Small intestine (tissue), 7 donors: ENCODE results near the gene FANCG. TPM values are rescaled to one million over a fixed set of nuclear protein-coding genes. Genes with fewer than 3 reads are reported as not detected.

Experiments used
- DNase-seq, 2 donors: peaks; one replicate each; pipeline versions ENCODE4 v3.0.0 to v3.0.0-alpha.2; 2013
- FAIRE-seq: peaks from 2 replicates; lab custom pipeline; 2012; peaks lifted over from hg19 to GRCh38; lab: Jason Lieb, UNC
- H3K27ac ChIP-seq, 3 donors: one replicate each; pipeline ENCODE4 v1.5.1; 2013; ENCODE audit warnings: low read length in 2 of 3, mild to moderate bottlenecking in 2 of 3, control low read depth in 1 of 3, inconsistent platforms in 1 of 3, low read depth in 1 of 3, moderate library complexity in 1 of 3
- H3K27me3 ChIP-seq, 3 donors: one replicate each; pipeline ENCODE4 v1.6.1; 2013; ENCODE audit warnings: low read length in 3 of 3, inconsistent platforms in 1 of 3; ENCODE audit not compliant: control insufficient read depth in 3 of 3, insufficient read depth in 3 of 3
- H3K36me3 ChIP-seq, 3 donors: one replicate each; pipeline ENCODE4 v1.6.1; 2013; ENCODE audit warnings: low read length in 3 of 3, inconsistent platforms in 1 of 3, low read depth in 1 of 3, mild to moderate bottlenecking in 1 of 3, moderate library complexity in 1 of 3; ENCODE audit not compliant: control insufficient read depth in 3 of 3, insufficient read depth in 2 of 3
- H3K4me1 ChIP-seq, 3 donors: one replicate each; pipeline ENCODE4 v1.6.1; 2013; ENCODE audit warnings: low read length in 2 of 3, inconsistent platforms in 1 of 3, low read depth in 1 of 3, mild to moderate bottlenecking in 1 of 3, moderate library complexity in 1 of 3; ENCODE audit not compliant: control insufficient read depth in 3 of 3, insufficient read depth in 2 of 3
- H3K4me3 ChIP-seq, 3 donors: one replicate each; pipeline ENCODE4 v1.5.1; 2013; ENCODE audit warnings: low read length in 3 of 3, control low read depth in 1 of 3, inconsistent platforms in 1 of 3, low read depth in 1 of 3, mild to moderate bottlenecking in 1 of 3, moderate library complexity in 1 of 3
- H3K9me3 ChIP-seq, 2 donors: one replicate each; pipeline ENCODE4 v1.6.1; 2013; ENCODE audit warnings: low read depth in 1 of 2, low read length in 1 of 2; ENCODE audit not compliant: control insufficient read depth in 2 of 2, insufficient read depth in 1 of 2
- WGBS, 3 donors: extraction: QIAGEN DNeasy Blood & Tissue Kit; methylation state at CpG; one replicate each; pipeline ENCODE4 v1.1.7; 2013; 5-methylcytosine and 5-hydroxymethylcytosine counted together
- polyA plus RNA-seq, 4 donors: library from polyadenylated mRNA; stranded (reverse) in 3 of 4; unstranded in 1 of 4; fragments of 200-250 nt in 3 of 4; fragments of 120-200 nt in 1 of 4; gene quantifications; one replicate each; pipeline versions ENCODE4 v1.2.1 to v1.2.3, GENCODE V29; 2013
- donor health status: healthy with polysubstance abuse.
- donor health status: control.
- donor health status: control.
- donor health status: Bipolar disorder and iron deficiency.
- donor health status: healthy.

Gene FANCG
- polyA plus RNA-seq, 4 donors: 10.0 to 22.9 (median 16.7) TPM

DNA sequence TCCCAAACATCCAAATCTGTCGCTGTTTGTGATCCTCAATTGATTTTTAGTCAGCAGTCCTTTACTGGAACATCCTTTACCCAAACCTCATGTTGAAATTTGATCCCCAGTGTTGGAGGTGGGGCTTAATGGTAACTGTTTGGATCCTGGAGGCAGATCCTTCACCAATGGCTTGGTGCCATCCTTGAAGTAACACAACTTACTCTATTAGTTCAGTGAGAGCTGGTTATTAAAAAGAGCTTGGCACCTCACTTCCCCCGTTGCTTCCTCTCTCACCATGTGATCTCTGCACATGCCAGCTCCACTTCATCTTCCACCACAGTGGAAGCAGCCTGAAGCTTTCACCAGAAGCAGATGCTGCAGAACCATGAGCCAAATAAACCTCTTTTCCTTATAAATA is 49.9 kb downstream of the FANCG start:
- Histone ChIP-seq H3K4me1 (no peaks in the 10 kb centered on the region), H3K9me3 (no peaks in the 10 kb centered on the region), H3K36me3 (no peaks in the 10 kb centered on the region), H3K27me3 (no peaks in the 10 kb centered on the region), H3K27ac (no peak overlapping the region), H3K4me3 (no peak overlapping the region)
- FAIRE-seq (no peak), DNase-seq (no peak)
- WGBS, 3 donors: 62 to 90% (median 80%) methylated on average over 2 of the region's 2 CpGs

DNA sequence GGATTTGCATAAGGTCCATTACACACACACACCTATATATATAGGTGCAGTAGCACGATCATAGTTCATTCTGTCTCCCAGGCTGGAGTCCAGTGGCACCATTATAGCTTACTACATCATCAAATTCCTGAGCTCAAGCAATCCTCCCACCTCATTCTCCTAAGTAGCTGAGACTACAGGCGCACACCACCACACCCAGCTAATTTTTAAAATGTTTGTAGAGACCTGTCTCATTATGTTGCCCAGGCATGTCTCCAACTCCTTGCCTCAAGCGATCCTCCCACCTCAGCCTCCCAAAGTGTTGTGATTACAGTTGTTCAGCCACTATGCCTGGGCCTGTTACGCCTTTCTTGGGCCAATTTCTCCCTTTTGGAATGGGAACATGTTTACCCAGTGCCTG is 50.5 kb downstream of the FANCG start:
- H3K27me3 ChIP-seq: no peaks in the 10 kb centered on the region
- DNase-seq (no peak), FAIRE-seq (no peak)
- H3K4me3 ChIP-seq: no peak overlapping the region
- H3K36me3 ChIP-seq: no peaks in the 10 kb centered on the region
- H3K9me3 ChIP-seq: no peaks in the 10 kb centered on the region
- WGBS, 3 donors: 71 to 90% (median 88%) methylated on average over 4 of the region's 4 CpGs
- no peaks in the 10 kb centered on the region for H3K4me1 ChIP-seq
- H3K27ac ChIP-seq: no peak overlapping the region

DNA sequence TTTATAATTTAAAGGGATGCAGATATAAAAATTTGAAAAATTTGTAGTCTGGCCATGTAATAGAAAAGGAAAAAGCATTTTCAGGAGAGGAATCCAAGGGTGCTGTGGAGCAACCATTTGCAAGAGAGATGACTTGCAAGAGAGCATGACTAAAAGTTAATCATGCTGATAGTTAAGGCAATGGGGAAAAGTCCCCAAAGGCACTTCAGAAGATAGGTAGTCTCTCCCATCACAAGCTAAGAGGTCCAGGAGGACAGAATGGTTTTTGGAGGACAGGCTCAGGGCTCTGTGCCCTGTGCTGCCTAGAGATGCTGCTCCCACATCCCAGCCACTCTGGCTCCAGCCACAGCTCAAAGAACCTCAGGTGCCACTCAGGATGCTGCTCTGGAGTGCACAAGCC is 51.4 kb downstream of the FANCG start:
- no peak for DNase-seq
- Histone ChIP-seq H3K9me3 (no peaks in the 10 kb centered on the region), H3K4me3 (no peak overlapping the region), H3K27me3 (no peaks in the 10 kb centered on the region), H3K4me1 (no peaks in the 10 kb centered on the region), H3K27ac (no peak overlapping the region), H3K36me3 (no peaks in the 10 kb centered on the region)
- no peak for FAIRE-seq

DNA sequence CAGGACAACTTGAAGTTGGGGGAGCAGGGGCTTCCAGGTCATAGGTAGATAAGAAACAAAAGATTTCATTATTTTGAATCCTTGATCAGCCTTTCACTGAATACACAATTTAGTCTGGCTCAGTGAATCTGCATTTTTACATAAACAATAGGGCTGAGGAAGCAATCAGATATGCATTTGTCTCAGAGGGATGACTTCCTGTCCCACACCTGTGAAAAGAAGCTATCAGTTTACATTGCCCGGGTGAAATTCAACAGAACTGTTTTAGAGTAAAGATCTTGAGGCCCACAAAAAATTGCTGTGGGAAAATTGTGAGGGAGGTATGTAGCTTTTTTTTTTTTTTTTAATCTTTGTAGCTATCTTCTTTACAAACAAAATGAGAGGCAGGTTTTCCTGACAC is 51.9 kb downstream of the FANCG start:
- Histone ChIP-seq H3K9me3 (no peaks in the 10 kb centered on the region), H3K27ac (no peak overlapping the region), H3K4me1 (no peaks in the 10 kb centered on the region), H3K36me3 (no peaks in the 10 kb centered on the region), H3K27me3 (no peaks in the 10 kb centered on the region), H3K4me3 (no peak overlapping the region)
- no peak for FAIRE-seq
- 25 to 50% (median 47%) methylated on average over 1 of the region's 1 CpG for WGBS, 3 donors
- DNase-seq: no peak

DNA sequence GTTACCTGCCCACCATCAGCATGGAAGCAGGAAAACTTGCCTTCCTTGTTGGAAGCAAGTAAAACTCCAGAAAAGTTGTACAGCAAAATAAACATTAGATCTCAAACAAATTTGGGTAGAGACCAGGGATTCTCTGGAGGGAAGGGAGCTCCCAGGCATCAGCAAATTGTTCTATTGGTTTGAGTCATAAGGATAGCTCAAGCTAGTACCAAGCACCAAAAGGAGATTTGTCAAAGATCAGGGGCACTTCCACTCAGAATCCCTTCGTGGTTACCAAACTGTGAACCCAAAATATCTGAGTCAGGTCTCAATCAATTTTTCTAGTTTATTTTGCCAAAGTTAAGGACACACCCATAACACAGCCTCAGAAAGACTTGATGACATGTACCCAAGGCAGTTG is 52.4 kb downstream of the FANCG start:
- no peak overlapping the region for H3K4me3 ChIP-seq
- no peak for FAIRE-seq
- WGBS, 3 donors: 69 to 83% (median 74%) methylated on average over 1 of the region's 1 CpG
- no peaks in the 10 kb centered on the region for H3K4me1 ChIP-seq
- no peaks in the 10 kb centered on the region for H3K36me3 ChIP-seq
- no peaks in the 10 kb centered on the region for H3K9me3 ChIP-seq
- H3K27me3 ChIP-seq: no peaks in the 10 kb centered on the region
- DNase-seq: no peak
- no peak overlapping the region for H3K27ac ChIP-seq

DNA sequence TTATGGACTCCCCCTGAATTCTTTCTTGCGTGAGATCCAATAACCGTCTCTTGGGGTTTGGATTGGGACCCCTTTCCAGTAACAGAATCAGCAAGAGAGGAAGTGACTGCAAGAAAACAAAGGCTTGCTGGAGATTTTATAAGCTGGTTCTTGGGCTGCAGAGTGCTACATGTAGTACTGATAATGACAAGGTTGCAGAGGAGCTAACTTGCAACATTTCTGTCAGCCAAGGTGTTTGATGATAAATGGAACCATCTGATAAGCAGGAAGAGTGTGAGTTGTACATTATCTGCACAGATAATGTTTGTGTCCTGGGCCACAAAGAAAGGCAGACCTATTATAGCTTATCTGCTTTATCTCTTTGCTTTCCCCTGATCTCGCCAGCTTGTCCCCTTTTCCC is 53.1 kb downstream of the FANCG start:
- H3K27ac ChIP-seq: no peak overlapping the region
- H3K27me3 ChIP-seq: no peaks in the 10 kb centered on the region
- no peak overlapping the region for H3K4me3 ChIP-seq
- H3K36me3 ChIP-seq: no peaks in the 10 kb centered on the region
- no peaks in the 10 kb centered on the region for H3K4me1 ChIP-seq
- WGBS, 3 donors: 77 to 91% (median 86%) methylated on average over 3 of the region's 3 CpGs
- FAIRE-seq: no peak
- no peak for DNase-seq
- no peaks in the 10 kb centered on the region for H3K9me3 ChIP-seq

Other genes starting within 250 kb of the FANCG start
- under 1 TPM in 2 of 4 donors, not detected in 2; 0.15 to 0.39 TPM for gene PHF24, start 121.7 kb downstream of the FANCG start, polyA plus RNA-seq
- gene DNAJB5, start 90.2 kb downstream of the FANCG start, polyA plus RNA-seq: 1 to 10 TPM; 2.2 to 6.8 (median 4.1) TPM
- 100 to 1,000 TPM in 2 of 4 donors, 10 to 100 TPM in 2; 54.0 to 167 (median 87.1) TPM for gene VCP, start 7.3 kb downstream of the FANCG start, polyA plus RNA-seq
- gene PIGO, start 16.6 kb upstream of the FANCG start, polyA plus RNA-seq: 10 to 100 TPM; 10.8 to 29.9 (median 18.6) TPM
- 100 to 1,000 TPM; 123 to 160 (median 129) TPM for gene STOML2, start 23.2 kb upstream of the FANCG start, polyA plus RNA-seq
- gene ATOSB, start 35.9 kb upstream of the FANCG start, polyA plus RNA-seq: 10 to 100 TPM in 3 of 4 donors, 1 to 10 TPM in 1; 9.6 to 20.1 (median 14.5) TPM
- 10 to 100 TPM; 11.3 to 23.6 (median 14.4) TPM for gene UNC13B, start 82.1 kb upstream of the FANCG start, polyA plus RNA-seq